Measurements from ENCODE around the gene MDM4.

DNA sequence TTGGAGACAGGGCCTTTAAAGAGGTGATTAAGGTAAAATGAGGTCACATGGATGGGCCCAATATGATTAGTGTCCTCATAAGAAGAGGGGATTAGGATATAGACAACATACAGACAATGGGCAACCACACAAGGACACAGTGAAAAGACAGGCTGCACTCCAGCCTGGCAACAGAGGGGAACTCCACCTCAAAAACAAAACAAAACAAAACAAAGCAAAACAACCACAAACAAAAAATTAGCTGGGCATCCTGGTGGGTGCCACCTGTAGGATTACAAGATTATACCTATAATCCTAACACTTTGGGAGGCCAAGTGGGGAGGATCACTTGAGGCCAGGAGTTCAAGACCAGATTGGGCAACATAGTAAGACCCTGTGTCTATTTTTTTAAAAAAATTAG, 4.8 kb upstream of the MDM4 start:
- TF ChIP-seq, protein P1, sequence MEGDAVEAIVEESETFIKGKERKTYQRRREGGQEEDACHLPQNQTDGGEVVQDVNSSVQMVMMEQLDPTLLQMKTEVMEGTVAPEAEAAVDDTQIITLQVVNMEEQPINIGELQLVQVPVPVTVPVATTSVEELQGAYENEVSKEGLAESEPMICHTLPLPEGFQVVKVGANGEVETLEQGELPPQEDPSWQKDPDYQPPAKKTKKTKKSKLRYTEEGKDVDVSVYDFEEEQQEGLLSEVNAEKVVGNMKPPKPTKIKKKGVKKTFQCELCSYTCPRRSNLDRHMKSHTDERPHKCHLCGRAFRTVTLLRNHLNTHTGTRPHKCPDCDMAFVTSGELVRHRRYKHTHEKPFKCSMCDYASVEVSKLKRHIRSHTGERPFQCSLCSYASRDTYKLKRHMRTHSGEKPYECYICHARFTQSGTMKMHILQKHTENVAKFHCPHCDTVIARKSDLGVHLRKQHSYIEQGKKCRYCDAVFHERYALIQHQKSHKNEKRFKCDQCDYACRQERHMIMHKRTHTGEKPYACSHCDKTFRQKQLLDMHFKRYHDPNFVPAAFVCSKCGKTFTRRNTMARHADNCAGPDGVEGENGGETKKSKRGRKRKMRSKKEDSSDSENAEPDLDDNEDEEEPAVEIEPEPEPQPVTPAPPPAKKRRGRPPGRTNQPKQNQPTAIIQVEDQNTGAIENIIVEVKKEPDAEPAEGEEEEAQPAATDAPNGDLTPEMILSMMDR (IDR thresholded peaks at IDR 0.05): no peak
- TF ChIP-seq POLR2A (IDR thresholded peaks at IDR 0.05): no peak
